KMS-11 (cell line): ENCODE results near the gene IFNA14.

Source experiments
- H2AFZ ChIP-seq: fragments of 200-600 bp; sonication (generic); 2 replicates; pipeline ENCODE4 v1.6.1; 2016; ENCODE audit warnings: antibody characterized with exemption, mixed run types, low read depth
- H3K27ac ChIP-seq: fragments of 200-600 bp; sonication (generic); 2 replicates; pipeline ENCODE4 v1.6.1; 2016; ENCODE audit warnings: mild to moderate bottlenecking, mixed run types
- H3K27me3 ChIP-seq: fragments of 200-600 bp; sonication (generic); 2 replicates; pipeline ENCODE4 v1.6.1; 2017; ENCODE audit warnings: mild to moderate bottlenecking, low read depth, mixed run types, moderate library complexity; ENCODE audit not compliant: insufficient read depth
- H3K36me3 ChIP-seq: fragments of 200-600 bp; sonication (generic); 2 replicates; pipeline ENCODE4 v1.6.1; 2017; ENCODE audit warnings: mild to moderate bottlenecking, mixed run types; ENCODE audit not compliant: insufficient read depth
- H3K4me1 ChIP-seq: fragments of 200-600 bp; sonication (generic); 2 replicates; pipeline ENCODE4 v1.6.1; 2016; ENCODE audit warnings: mild to moderate bottlenecking, low read depth, mixed run types; ENCODE audit not compliant: poor library complexity, severe bottlenecking
- H3K4me2 ChIP-seq: fragments of 200-600 bp; sonication (generic); 2 replicates; pipeline ENCODE4 v1.7.0; 2016; ENCODE audit warnings: mild to moderate bottlenecking, mixed run types
- H3K4me3 ChIP-seq: fragments of 200-600 bp; sonication (generic); IDR thresholded peaks from 2 replicates; pipeline ENCODE4 v1.6.1; 2017; ENCODE audit warnings: low read depth, low read length, mixed read lengths; ENCODE audit not compliant: insufficient read depth
- H3K79me2 ChIP-seq: fragments of 200-600 bp; sonication (generic); 2 replicates; pipeline ENCODE4 v1.6.1; 2016; ENCODE audit warnings: low read depth, mixed run types; ENCODE audit not compliant: insufficient read depth
- H3K9ac ChIP-seq: fragments of 200-600 bp; sonication (generic); 2 replicates; pipeline ENCODE4 v1.6.1; 2016; ENCODE audit warnings: mild to moderate bottlenecking, mixed run types
- H4K20me1 ChIP-seq: fragments of 200-600 bp; sonication (generic); 2 replicates; pipeline ENCODE4 v1.6.1; 2016; ENCODE audit warnings: mild to moderate bottlenecking, mixed run types; ENCODE audit not compliant: insufficient read depth
- CTCF ChIP-seq: fragments of 200-600 bp; sonication (generic); conservative IDR thresholded peaks from 2 replicates; pipeline ENCODE4 v1.6.1; 2017; ENCODE audit warnings: low read depth, mild to moderate bottlenecking, antibody characterized with exemption, low read length, moderate library complexity, mixed read lengths

Gene IFNA14

GRCh38 chr9:21281275-21281674 lies 41.5 kb upstream of the IFNA14 start:
- H3K4me2 ChIP-seq = no peak overlapping the region
- no peak overlapping the region for H2AFZ ChIP-seq

GRCh38 chr9:21268347-21268657 lies 28.5 kb upstream of the IFNA14 start:
- no peak overlapping the region for H3K4me2 ChIP-seq

More at GRCh38 chr9:21281275-21281674, 41.5 kb upstream of the IFNA14 start:
- no peak overlapping the region for H3K4me3 ChIP-seq
- H3K79me2 ChIP-seq = no peaks in the 10 kb centered on the region
- H3K27me3 ChIP-seq = no peaks in the 10 kb centered on the region
- TF ChIP-seq CTCF = no peak
- no peaks in the 10 kb centered on the region for H4K20me1 ChIP-seq
- H3K9ac ChIP-seq = no peak overlapping the region
- H3K36me3 ChIP-seq = no peaks in the 10 kb centered on the region
- no peak overlapping the region for H3K27ac ChIP-seq
- no peaks in the 10 kb centered on the region for H3K4me1 ChIP-seq

GRCh38 chr9:21267485-21268346 lies 27.9 kb upstream of the IFNA14 start:
- no peaks in the 10 kb centered on the region for H3K4me1 ChIP-seq
- no peaks in the 10 kb centered on the region for H3K36me3 ChIP-seq
- H3K79me2 ChIP-seq = no peaks in the 10 kb centered on the region
- no peak overlapping the region for H3K27ac ChIP-seq
- no peak overlapping the region for H2AFZ ChIP-seq
- no peak for TF ChIP-seq CTCF
- no peak overlapping the region for H3K9ac ChIP-seq
- H3K4me3 ChIP-seq = no peak overlapping the region
- H3K4me2 ChIP-seq = no peak overlapping the region
- H4K20me1 ChIP-seq = no peaks in the 10 kb centered on the region
- H3K27me3 ChIP-seq = no peaks in the 10 kb centered on the region

More at GRCh38 chr9:21268347-21268657, 28.5 kb upstream of the IFNA14 start:
- Histone ChIP-seq H3K4me3 (no peak overlapping the region), H3K36me3 (no peaks in the 10 kb centered on the region), H3K27me3 (no peaks in the 10 kb centered on the region), H4K20me1 (no peaks in the 10 kb centered on the region), H2AFZ (no peak overlapping the region), H3K27ac (no peak overlapping the region), H3K9ac (no peak overlapping the region), H3K4me1 (no peaks in the 10 kb centered on the region), H3K79me2 (no peaks in the 10 kb centered on the region)
- no peak for TF ChIP-seq CTCF

- no peaks in the 10 kb centered on the region for H3K4me1 ChIP-seq
- H3K4me2 ChIP-seq = no peak overlapping the region
- no peak overlapping the region for H3K27ac ChIP-seq
- H2AFZ ChIP-seq = no peak overlapping the region
- no peaks in the 10 kb centered on the region for H3K79me2 ChIP-seq
- no peak overlapping the region for H3K9ac ChIP-seq
- no peak for TF ChIP-seq CTCF
- no peaks in the 10 kb centered on the region for H4K20me1 ChIP-seq
- H3K27me3 ChIP-seq = no peaks in the 10 kb centered on the region
- H3K36me3 ChIP-seq = no peaks in the 10 kb centered on the region
- no peak overlapping the region for H3K4me3 ChIP-seq
These were observed 27.1 kb upstream of the IFNA14 start for GRCh38 chr9:21266733-21267484.
